Measurements from ENCODE around the gene SRGAP1.

Gene SRGAP1

DNA sequence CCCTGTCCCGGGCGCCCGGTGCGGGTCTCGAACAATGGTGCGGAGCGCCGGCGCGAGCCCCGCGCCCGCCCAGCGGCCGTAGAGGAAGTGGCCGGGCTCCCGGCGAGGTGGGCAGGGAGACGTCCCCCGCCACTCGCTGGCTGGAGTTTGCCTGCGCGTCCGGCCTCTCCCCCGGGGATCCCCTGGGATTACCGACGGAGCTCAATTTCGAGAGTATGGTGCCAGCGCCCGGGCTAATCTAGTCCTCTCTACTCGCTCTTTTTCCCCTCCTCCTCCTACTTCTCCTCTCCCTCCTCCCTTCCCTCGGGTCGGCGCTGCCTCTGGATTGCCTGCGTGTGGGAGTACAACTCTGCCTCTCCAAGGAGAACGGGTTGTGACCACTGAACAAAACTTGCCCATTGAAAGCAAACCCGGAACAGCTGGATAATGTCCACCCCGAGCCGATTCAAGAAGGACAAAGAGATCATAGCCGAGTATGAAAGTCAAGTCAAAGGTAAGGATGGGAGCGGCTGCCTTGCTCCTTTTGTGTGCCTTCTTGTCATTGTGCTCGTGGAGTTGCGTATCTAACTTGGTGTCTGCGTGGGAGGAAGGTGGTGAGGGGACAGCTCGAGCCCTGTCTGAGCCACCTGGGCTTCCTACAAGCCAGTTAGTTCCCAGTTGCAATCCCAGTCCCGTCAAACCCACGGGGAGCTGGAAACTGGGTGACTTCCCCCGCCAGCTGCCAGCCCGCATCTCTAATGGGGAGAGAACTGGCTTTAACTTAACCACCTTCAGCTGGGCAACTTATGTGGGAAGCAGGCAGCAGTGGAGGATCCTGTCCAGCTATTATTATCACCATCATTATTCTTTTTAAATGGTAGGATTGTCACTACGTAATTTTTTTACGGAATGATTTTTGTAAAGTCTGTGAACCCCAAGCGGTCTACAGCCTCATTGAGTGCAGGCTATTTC is at the start of gene SRGAP1:
Gene SRGAP1 (plus strand): TSS at position 310 of the 951 bp plus-strand sequence. CDS start 117 bp downstream, at position 427.
- no peak for DNase-seq (ENCODE audit: low read depth)

GRCh38 chr12:63795032-63795687 is 49.3 kb upstream of the SRGAP1 start:
- no peak for DNase-seq (ENCODE audit: low read depth)

DNA sequence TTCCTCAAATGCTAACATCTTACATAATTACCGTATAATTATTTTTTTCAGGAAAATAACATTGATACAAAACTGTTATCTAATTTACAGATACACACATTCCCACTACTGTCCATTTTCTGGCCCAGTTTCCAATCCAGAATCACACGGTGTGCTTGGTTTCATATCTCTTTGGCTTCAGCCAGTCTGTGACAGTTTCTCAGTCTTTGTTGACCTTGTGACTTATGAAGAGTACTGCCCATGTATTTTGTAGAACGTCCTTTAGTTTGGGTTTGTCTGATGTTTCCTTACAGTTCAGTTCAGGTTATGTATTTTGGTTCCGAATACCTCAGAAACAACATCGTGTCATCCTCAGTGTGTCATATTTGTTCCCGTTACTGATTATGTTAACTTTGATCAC is 48.6 kb upstream of the SRGAP1 start:
- DNase-seq (ENCODE audit: low read depth) = no peak

DNA sequence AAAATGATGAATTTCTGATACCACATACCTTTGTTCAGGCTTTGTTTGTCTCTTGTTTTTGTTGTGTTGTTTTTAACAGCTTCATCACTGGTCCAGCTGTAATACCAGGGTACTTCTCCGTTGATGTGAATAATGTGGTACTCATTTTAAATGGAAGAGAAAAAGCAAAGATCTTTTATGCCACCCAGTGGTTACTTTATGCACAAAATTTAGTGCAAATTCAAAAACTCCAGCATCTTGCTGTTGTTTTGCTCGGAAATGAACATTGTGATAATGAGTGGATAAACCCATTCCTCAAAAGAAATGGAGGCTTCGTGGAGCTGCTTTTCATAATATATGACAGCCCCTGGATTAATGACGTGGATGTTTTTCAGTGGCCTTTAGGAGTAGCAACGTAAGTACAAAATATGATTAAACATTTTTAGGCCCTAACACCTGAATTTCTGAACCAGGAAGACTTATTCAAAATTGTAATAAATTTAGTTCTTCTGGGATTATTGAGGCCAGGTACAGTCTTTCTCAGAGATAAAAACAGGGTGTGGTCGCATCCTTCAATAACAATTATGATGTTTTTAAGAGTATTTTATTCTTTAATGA is 42.4 kb upstream of the SRGAP1 start:
- no peak for DNase-seq (ENCODE audit: low read depth)

- DNase-seq (ENCODE audit: low read depth) = no peak
Observed at GRCh38 chr12:63804746-63805145, 39.8 kb upstream of the SRGAP1 start.

DNA sequence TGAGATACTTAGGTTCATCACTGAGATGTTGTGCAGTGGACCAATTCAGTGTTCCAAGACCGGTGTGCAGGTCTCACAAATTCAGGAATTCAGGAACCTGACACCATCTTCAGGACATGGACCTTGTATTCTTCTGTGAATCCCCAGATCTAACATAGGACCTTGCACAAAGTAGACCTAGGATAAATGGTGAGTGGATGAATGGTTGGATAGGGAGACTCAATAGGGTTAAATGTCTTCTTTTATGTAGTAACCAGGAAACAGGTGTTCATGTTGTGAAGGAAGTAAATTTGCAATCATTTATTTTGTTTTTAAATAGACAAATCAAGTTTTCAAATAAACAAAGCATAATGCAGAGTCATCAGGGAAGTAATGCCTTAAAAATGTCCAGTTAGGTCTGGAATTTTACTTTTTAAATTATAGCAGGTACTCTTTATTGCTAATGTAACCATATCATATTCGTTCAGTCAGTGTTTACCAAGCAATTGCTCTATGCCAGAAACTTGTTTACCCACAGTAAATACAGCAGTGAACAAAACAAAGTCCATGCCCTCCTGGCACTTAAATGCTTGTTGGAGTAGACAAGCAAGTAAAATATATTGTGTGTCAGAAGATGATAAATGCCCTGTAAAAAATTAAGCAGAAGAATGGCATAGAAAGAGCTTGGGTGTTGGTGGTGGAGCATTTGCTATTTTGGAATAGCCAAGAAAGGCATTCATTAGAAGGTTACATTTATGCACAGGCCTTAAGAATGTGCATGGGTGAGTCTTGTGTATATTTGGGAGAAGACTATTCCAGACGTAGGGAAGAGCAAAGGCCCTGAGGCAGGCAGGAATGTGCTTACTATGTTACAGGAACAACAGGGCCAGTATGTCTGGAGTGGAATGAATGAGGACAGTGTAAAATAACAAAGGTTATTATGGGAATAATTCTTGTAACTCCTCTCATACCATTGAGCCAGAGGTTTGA is 38.5 kb upstream of the SRGAP1 start:
- DNase-seq (ENCODE audit: low read depth) = no peak

DNA sequence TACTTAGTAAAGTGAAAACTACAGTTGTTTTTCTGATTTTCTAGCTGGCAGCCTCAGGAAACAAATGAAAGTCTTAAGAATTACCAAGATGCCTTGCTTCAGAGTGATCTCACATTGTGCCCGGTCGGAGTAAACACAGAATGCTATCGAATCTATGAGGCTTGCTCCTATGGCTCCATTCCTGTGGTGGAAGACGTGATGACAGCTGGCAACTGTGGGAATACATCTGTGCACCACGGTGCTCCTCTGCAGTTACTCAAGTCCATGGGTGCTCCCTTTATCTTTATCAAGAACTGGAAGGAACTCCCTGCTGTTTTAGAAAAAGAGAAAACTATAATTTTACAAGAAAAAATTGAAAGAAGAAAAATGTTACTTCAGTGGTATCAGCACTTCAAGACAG is 35.9 kb upstream of the SRGAP1 start:
- no peak for DNase-seq (ENCODE audit: low read depth)

DNA sequence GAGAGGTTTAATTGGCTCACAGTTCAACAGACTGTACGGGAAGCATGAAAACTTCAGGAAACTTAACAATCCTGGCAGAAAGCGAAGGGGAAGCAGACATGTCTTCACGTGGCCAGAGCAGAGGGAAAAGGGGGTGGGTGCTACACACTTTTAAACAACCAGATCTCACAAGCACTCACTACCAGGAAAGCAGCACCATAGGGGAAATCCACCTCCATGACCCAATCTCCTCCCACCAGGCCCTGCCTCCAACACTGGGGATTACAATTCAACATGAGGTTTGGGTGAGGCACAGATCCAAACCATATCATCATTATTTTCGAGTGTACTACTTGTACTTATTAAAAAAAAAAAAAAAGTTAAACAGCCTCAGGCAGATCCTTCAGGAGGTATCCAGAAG is 34.9 kb upstream of the SRGAP1 start:
- no peak for DNase-seq (ENCODE audit: low read depth)

GRCh38 chr12:63811334-63811733 is 33.2 kb upstream of the SRGAP1 start:
- no peak for DNase-seq (ENCODE audit: low read depth)

DNA sequence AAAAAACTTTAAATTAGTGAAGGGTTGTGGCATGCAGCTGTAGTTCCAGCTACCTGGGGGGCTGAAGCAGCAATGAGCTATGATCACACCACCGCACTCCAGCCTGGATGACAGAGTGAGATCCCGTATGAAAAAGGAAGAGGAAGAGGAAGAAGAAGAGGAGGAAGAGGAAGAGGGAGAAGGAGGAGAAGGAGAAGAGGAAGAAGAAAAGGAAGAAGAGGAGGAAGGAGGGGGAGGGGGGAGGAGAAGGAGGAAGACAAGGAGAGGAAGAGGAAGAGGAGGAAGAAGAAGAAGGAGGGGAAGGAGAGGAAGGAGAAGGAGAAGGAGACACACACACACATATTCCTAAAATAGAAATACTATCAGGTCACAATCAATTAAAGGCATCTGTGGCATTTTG is 32.7 kb upstream of the SRGAP1 start:
- DNase-seq (ENCODE audit: low read depth) = no peak

DNA sequence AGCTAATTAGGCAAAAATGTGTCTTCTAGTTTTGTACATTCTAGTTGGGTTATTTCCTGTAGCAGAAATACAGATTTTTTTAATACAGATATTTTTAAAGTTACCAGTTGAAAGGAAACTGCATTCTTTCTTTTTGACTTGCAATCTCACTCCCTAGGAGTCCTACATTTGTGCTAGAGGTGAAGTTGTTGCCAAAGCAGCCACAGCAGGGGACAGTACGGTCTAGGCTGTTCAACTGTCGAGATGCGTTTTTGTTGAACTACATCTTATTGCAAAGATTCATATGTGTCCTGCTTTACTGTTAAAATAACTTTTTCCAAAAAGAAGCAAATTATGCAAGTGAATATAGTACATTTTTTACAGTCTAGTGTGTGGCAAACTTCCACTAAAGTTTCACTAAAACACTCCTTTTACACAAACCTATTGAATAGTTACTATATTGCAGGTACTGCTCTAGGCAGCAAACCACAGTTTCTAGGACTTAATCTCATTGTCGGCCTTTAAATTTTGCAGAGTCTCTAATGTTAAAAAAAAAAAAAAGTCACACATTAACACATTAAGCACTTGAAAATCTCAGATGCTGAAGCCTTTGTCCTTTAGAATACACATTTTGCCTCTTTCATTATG is 30.2 kb upstream of the SRGAP1 start:
- DNase-seq (ENCODE audit: low read depth) = no peak

DNA sequence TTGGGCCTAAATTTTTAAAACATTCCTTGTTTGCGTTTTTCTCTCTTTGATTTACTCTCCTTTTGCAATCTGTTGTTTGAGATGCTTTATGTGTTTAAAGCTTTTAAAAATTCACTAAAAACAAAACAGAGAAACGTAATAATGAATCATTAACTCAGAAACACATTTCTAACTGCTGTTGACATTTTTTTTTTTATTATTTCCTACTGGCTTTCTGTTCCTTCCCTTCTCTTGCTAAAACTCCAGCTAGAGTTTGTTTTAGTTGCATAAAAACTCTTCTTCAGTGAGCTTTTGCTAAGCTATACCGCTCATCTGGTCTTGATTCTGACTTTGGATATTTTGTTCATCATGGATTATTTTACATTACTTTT is 29.0 kb upstream of the SRGAP1 start:
- DNase-seq (ENCODE audit: low read depth) = no peak

GRCh38 chr12:63816031-63816430 is 28.5 kb upstream of the SRGAP1 start:
- DNase-seq (ENCODE audit: low read depth) = no peak

GRCh38 chr12:63820427-63820826 is 24.1 kb upstream of the SRGAP1 start:
- DNase-seq (ENCODE audit: low read depth) = no peak

DNA sequence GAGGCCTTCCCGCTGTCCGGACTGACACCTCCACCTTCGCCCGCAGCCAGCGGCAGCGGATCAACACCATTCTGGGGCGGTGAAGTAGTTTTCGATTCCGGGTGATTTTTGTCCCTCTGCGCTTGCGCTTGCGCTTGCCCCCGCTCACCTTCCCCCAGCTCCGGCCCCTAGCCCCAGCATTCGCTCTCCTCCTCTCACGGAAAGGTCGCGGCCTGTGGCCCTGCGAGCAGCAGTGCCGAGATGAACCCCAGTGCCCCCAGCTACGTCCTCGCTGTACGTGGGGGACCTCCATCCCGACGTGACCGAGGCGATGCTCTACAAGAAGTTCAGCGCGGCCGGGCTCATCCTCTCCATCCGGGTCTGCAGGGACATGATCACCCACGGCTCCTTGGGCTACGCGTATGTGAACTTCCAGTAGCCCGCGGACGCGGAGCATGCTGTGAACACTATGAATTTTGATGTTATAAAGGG is 22.7 kb upstream of the SRGAP1 start:
- DNase-seq (ENCODE audit: low read depth) = no peak

DNA sequence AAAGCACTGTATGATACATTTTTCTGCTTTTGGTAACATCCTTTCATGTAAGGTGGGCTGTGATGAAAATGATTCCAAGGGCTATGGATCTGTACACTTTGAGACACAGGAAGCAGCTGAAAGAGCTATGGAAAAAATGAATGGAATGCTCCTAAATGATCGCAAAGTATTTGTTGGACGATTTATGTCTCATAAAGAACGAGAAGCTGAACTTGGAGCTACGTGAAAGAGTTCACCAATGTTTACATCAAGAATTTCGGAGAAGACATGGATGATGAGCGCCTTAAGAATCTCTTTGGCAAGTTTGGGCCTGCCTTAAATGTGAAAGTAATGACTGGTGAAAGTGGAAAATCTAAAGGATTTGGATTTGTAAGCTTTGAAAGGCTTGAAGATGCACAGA is 22.1 kb upstream of the SRGAP1 start:
- DNase-seq (ENCODE audit: low read depth) = no peak

- DNase-seq (ENCODE audit: low read depth) = no peak
Observed at GRCh38 chr12:63823040-63823439, 21.5 kb upstream of the SRGAP1 start.

- no peak for DNase-seq (ENCODE audit: low read depth)
Observed at GRCh38 chr12:63826006-63826585, 18.4 kb upstream of the SRGAP1 start.

DNA sequence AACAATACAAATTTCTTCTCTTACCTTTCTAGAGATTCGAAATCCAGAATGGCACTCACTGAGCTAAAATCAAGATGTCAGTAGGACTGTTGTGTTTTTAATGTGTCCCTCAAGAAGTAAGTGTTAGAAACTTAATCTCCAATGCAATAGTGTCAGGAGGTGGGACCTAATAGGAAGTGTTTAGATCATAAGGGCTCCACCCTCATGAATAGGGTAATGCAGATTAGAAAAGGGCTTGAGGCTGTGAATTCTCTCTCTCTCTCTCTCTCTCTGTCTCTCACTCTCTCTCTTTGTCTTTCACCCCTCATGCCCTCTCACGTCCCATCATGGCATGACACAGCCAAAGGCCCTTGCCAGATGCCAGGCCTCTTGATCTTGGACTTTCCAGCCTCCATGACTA is 15.6 kb upstream of the SRGAP1 start:
- no peak for DNase-seq (ENCODE audit: low read depth)

DNA sequence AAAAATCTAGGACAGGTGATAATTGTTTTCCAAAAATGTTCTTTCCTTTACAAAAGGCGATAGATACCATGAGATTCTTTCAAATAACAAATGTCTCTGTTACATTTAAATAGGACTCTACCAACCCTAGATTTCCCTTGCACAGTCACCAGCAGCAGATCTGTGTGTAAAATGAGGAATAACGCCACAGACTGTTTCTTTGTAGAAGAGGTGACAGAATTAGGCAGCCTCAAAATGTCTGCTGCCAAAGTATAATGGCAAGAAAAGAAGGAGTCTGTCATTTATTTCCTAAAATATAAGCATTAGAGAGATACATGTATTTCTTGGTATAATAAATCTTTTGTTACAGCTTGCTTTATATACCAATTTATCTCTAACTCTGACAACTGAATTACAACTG is 8.5 kb upstream of the SRGAP1 start:
- no peak for DNase-seq (ENCODE audit: low read depth)

DNA sequence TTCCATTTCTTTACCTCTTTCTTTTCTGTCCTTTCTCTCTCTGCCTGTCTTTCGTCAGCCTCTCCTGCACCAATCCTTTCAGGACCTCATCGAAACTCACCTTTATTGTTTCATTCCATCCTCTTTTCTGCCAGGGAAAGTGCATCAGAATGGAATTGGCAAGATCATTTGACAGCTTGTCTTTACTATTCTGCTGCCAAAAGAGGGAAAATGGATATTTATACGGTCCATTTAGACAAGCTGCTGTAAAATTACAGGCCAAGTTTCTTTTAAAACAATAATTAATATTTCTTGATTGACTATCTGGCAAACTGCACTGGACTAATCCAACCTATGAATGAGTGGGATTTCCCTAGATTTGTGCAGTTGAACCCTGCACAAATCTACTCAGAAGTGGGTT is 7.6 kb upstream of the SRGAP1 start:
- DNase-seq (ENCODE audit: low read depth) = no peak
